Dedifferentiated amniotic fluid mesenchymal stem cell (primary cell): ENCODE results near the gene AKAP6.

Source experiments
- DNase-seq: peaks from one replicate; pipeline ENCODE4 v3.0.0-alpha.2; 2016; ENCODE audit errors: extremely low spot score

Gene AKAP6

DNA sequence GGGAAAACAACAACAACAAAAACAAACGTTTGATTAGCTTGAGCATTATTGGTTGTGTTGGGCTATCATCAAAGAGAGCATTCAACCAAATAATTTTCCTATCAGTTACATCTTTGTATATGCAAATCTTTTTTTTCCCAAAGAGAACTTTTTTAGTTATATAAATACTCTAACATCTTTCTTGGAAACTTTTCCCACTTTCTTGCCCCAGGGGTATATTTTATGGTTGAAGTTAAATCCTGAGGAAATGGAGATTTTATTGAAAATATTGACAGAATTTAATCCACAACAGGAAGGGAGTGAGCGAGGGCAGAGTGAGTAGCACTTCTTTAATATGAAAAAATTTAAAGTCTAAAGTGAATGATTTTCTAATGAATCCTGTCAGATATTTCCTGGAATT lies 488.7 kb downstream of the AKAP6 start:
- no peak for DNase-seq

DNA sequence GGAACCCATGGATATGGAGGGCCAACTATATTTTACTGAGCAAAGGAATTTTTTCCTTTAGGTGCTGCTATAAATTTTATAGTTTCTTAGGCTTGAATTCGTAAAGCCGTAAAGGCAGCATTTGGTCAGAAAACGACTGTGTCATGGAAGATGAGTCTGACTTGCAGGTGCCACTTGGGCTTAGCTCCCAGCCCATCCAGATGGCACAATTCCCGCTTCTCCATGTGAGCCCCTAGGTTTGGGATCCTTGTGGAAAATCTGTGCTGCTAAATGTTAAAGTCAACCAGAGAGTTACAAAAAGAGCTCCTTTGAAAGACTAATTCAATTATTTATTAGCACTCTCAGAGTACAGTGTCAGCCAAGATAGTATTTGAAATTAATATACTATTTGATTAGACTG lies 489.5 kb downstream of the AKAP6 start:
- DNase-seq: no peak

DNA sequence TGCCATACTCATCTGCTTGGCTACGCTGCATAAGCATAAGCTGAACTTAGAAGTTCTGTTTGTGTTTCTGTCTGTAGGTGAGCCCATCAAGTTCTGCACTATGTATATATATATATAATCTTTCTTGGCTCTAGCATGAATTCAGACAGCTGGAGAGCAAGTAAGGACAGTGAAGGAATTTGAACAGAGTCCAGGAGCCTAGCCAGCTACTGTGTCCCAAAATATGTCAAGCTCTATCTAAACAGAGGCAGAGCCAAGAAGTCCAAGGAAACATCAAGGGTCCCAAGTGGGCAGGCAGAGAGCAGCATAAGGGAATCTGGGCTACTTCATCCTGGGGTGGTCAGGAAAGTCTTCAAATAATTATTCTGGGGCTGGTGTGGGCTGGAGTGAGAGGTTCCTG lies 491.1 kb downstream of the AKAP6 start:
- no peak for DNase-seq

DNA sequence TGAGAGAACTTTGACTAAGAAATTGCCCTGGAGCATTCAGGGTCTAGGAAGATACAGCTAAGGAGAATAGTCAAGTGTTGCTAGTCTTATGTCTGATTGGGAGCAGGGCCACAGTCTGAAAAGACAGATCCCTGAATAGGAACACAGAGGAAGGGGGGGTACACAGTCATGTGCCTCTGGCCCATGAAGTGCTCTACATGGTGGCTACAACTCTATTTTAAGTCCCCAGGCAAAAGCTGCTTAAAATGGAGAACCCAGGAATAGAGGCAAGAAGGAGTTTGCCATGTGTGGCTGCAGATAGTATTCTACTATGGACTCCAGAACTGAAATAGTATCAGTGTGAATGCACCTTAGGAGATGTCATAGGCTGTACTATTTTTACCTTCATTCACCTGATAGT lies 491.6 kb downstream of the AKAP6 start:
- DNase-seq: no peak

DNA sequence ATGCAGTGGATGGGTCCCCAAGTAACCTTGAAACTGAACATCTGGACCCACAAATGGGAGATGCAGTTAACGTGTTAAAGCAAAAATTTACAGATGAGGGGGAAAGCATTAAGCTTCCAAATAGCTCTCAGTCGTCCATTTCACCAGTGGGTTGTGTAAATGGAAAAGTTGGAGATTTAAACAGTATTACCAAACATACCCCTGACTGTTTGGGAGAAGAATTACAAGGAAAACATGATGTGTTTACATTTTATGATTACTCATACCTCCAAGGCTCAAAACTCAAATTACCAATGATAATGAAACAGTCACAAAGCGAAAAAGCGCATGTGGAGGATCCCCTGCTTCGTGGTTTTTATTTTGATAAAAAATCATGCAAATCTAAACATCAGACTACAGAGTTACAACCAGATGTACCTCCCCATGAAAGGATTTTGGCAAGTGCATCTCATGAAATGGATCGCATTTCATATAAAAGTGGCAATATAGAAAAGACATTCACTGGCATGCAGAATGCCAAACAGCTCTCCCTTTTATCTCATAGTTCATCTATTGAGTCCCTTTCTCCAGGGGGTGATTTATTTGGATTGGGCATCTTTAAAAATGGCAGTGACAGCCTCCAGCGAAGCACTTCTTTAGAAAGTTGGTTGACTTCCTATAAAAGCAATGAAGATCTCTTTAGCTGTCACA lies 493.0 kb downstream of the AKAP6 start:
- DNase-seq: peak; percentile 18

DNA sequence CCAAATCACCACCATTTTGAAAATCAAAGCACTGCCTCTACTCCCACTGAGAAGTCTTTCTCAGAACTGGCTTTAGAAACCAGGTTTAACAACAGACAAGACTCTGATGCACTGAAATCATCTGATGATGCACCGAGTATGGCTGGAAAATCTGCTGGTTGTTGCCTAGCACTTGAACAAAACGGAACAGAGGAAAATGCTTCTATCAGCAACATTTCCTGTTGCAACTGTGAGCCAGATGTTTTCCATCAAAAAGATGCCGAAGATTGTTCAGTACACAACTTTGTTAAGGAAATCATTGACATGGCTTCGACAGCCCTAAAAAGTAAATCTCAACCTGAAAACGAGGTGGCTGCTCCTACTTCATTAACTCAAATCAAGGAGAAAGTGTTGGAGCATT lies 494.6 kb downstream of the AKAP6 start:
- DNase-seq: no peak

DNA sequence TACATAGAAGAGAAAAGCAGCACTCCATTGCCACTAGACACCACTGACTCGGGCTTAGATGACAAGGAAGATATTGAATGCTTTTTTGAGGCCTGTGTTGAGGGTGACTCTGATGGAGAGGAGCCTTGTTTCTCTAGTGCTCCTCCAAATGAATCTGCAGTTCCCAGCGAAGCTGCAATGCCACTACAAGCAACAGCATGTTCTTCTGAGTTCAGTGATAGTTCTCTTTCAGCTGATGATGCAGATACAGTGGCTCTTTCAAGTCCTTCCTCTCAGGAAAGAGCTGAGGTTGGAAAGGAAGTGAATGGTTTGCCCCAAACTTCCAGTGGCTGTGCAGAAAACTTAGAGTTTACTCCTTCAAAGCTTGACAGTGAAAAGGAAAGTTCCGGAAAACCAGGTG lies 495.1 kb downstream of the AKAP6 start:
- DNase-seq: no peak

DNA sequence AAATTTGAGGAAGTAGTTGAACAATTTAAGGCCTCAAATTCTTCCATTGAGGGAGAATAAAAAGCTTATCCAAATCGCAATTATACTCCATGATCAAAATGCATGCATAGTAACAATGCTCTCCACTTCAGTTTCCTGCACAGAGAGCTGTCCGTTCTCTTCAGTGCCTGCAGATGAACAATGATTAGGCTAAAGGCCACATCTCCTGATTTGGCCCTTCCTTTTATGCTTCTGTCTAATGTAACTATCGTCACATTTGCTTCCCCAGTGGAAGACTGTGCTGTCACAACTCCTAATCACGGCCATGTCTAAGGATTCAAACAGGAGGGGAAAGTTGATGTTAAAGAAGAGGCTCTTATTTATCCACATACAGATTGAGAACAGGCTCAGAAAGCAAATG lies 496.0 kb downstream of the AKAP6 start:
- DNase-seq: no peak

DNA sequence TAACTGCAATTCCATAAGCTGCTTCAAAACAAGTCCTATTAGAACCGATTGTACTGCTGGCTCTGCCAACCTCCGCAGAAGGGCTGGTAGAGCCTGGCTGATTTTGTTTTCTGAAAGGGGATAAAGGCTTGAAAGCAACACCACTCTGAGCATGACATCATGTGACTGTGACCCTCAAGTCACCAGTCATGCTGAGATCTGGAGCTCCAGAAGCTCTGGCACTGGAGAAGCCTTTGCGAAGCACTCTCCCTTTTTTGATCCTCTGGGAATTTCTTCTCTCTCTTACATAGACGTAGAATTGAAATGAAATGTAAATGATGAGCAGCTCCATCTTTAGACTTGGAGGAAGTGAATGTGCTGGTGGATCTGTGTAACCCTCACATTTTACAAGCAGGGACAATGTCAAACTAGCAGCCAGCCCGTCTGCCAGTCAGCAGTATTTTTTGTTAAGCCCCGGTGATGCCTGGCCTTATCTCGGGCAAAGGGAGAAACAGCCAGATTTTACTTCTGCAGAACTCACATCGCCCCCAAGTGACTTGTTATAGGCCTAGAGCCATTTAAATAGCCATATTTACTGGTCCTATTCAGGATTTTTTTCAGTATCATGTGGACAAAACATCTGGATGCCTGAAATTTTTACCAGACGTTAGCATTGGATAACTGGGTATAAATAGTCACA lies 497.4 kb downstream of the AKAP6 start:
- peak; percentile 19 for DNase-seq

DNA sequence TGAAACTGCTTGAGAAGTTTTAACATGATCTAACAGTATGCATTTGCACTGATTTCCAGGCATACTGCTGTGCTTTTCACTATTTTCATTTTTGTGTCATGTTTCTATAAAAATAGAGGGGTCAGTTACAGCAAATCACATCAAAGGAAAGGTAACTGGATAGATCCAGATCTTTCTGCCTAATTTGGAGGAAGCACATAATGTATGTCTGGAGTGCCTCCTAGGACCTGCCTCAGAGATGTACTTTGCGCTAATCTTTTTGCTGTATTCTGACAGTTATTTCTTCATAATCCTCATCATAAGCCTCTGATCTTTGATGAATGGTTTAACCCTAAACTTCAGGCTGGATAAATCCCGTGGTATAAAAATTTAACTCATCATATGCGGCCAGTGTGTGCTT lies 498.4 kb downstream of the AKAP6 start:
- no peak for DNase-seq

DNA sequence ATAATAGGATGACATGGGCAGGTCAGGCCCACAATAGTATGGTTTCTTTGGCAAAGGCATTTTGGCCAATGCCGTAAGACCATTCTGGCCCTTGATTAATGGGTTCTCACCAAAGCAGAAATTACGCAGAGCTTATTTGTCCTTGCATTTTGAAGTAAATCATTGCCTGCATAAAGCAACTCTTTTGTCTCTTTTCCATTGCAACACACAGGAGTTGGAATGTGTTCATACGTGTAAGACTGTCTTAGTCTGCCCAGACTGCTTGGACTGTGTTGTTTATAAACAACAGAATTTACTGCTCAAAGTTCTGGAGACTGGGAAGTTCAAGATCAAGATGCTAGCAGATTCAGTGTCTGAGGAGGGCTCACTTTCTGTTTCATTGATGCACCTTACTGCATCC lies 506.8 kb downstream of the AKAP6 start:
- no peak for DNase-seq

DNA sequence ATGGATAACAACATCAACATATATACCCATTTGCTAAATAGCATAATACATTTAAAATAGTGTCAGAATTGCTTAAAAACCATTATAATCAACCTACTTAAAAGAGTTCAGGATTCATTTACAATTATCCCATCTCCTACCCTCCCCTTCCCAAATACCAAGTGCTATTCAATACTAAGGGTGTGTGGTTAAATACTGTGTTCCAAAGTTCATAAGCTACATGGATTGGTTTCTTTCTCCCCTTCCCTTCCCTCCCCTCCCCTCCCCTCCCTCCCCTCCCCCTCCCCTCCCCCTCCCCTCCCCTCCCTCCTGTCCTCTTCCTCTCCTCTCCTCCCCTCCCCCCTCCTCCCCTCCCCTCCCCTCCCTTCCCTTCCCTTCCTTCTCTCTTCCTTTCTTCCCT lies 512.6 kb downstream of the AKAP6 start:
- no peak for DNase-seq

DNA sequence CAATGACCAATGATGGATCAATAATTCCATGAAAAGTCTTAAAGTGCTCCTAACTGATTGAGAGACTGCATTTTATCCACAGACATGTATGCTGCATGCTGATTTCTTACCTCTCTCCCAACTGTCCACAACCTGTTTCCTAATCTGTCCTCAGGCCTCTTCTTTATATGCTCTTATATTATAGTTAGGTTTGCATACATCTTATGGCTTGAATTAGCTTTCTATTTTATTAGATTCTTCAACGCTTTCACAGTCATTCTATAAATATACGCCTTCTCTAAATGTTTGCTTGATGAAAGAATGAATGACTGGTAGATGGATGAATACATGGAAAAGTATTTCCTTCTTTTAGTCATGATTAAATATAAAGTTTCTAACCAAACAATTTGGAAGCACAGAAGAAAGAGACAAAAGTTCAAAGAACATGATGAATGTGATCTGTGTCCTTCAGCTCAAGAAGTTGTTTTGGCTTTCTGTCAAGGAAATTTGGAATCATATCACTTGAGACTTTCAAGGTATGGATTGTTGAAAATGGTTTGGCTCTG lies 517.8 kb downstream of the AKAP6 start:
- no peak for DNase-seq

DNA sequence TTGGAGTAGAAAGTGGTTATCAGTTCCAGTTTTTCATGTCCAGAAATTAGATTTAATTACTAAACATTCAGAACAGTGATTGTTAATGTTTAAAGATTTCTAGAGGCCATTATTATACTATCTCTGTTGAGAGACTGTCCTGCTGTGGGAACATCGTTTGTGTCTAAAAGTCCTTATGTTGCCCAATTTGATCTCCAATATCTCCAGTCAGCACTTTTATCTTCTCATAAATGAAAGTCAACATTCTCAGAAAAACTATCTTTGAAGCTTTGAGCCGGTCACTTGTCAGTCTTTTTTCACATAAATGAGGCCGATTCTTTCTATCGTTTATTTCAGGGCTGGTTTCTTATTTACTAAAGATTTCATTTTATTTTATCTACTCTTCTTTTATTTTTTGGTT lies 518.8 kb downstream of the AKAP6 start:
- peak; percentile 6 for DNase-seq

DNA sequence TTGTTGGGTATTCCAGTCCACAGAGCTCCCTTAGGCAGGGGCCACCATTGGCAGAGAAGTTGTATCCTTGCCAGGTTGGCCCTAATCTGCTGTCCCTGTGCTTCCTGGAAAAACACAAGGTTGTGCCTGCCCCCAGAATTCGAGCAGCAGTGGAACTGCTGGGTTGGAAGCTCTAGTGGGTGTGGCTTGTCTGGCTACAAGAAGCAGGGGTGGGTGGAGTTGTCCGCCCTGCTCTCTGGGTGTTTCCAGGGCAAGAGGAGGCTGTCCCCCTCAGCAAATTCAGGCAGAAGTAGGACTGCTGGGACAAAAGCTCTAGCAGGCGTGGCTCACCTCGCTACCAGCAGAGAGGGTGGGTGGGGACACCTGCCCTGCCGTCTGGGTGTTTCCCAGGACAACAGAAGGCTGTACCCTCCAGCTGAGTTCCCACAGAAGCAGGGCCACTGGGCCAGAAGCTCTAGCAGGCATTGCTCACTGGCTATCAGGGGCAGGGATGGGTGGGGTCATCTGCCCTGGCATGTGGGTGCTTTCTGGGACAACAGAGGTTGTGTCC lies 536.8 kb downstream of the AKAP6 start:
- no peak for DNase-seq

DNA sequence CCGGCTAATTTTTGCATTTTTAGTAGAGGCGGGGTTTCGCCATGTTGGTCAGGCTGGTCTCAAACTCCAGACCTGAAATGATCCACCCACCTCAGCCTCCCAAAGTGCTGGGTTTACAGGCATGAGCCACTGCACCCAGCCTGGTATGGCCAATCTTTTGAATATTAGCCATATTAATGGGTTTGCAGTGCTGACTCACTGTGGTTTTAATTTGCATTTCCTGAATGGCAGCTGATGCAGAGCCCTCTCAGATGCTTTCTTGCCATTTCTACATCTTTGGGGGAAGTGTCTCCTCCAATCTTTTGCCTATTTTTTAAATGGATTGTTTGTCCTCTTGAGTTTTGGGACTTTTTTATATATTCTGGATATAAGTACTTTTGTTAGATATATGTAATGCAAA lies 554.1 kb downstream of the AKAP6 start:
- DNase-seq: no peak
